Adipocyte (in vitro differentiated cells): ENCODE measurements around the gene ZNF93.
"Not testable (repeated sequence)": the region's sequence is repeated elsewhere in the genome, so short reads cannot be mapped to it uniquely, and the experiment has no call there.

Source experiments
- DNase-seq: peaks from one replicate; pipeline ENCODE4 v3.0.0-alpha.2; 2015; ENCODE audit warnings: low read depth
- H3K27me3 ChIP-seq: replicated peaks from 2 replicates; pipeline ENCODE4 v1.7.0; 2013; ENCODE audit warnings: mild to moderate bottlenecking, low read length, moderate library complexity; ENCODE audit not compliant: control insufficient read depth, insufficient read depth
- H3K36me3 ChIP-seq: 2 replicates; pipeline ENCODE4 v1.7.0; 2013; ENCODE audit warnings: low read length, mild to moderate bottlenecking, moderate library complexity; ENCODE audit not compliant: control insufficient read depth, insufficient read depth, severe bottlenecking
- H3K4me1 ChIP-seq: 2 replicates; pipeline ENCODE4 v1.7.0; 2013; ENCODE audit warnings: mild to moderate bottlenecking, low read length, moderate library complexity; ENCODE audit not compliant: control insufficient read depth, insufficient read depth
- H3K4me3 ChIP-seq: 2 replicates; pipeline ENCODE4 v1.7.0; 2013; ENCODE audit warnings: mild to moderate bottlenecking, low read length, moderate library complexity
- H3K9ac ChIP-seq: 2 replicates; pipeline ENCODE4 v1.7.0; 2013; ENCODE audit warnings: mild to moderate bottlenecking, low read length, moderate library complexity
- H3K9me3 ChIP-seq: 2 replicates; pipeline ENCODE4 v1.7.0; 2013; ENCODE audit warnings: mild to moderate bottlenecking, low read length, moderate library complexity; ENCODE audit not compliant: control insufficient read depth

The ZNF93 gene

GRCh38 chr19:19943848-19944582 lies 43.3 kb downstream of the ZNF93 start:
- Histone ChIP-seq H3K9me3 (peaks cover 70% of the 10 kb centered on the region), H3K9ac (no peak overlapping the region), H3K4me1 (no peaks in the 10 kb centered on the region), H3K4me3 (no peak overlapping the region), H3K36me3 (no peaks in the 10 kb centered on the region), H3K27me3 (no peaks in the 10 kb centered on the region)
- no peak for DNase-seq

GRCh38 chr19:19944583-19944880 lies 43.8 kb downstream of the ZNF93 start:
- no peak for DNase-seq
- Histone ChIP-seq H3K27me3 (no peaks in the 10 kb centered on the region), H3K4me1 (no peaks in the 10 kb centered on the region)

DNA sequence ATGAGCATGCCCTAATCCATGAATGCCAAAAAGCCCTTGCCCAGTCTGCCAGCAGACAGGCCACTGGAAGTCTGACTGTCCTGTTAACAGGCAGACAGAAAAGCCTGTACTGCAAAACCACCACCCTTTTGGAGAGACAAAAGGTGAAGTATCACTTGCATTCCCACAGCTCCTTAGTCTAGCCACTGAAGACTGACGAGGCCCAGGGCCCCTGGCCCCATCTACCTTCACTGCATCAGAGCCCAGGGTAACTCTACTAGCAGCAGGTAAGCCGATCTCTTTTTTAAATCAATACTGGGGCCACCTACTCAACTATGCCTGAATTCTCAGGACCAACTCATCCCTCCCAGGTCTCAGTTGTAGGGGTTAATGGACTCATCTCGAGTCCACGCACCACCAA lies 45.5 kb downstream of the ZNF93 start:
- no peaks in the 10 kb centered on the region for H3K4me1 ChIP-seq
- no peaks in the 10 kb centered on the region for H3K27me3 ChIP-seq
- H3K4me3 ChIP-seq = no peak overlapping the region
- H3K9me3 ChIP-seq = peaks cover 62% of the 10 kb centered on the region
- no peak for DNase-seq
- H3K36me3 ChIP-seq = no peaks in the 10 kb centered on the region
- H3K9ac ChIP-seq = no peak overlapping the region

More at GRCh38 chr19:19944583-19944880, 43.8 kb downstream of the ZNF93 start:
- H3K4me3 ChIP-seq = no peak overlapping the region
- no peaks in the 10 kb centered on the region for H3K36me3 ChIP-seq
- H3K9ac ChIP-seq = no peak overlapping the region
- peaks cover 65% of the 10 kb centered on the region for H3K9me3 ChIP-seq

GRCh38 chr19:19948800-19949199 lies 48.1 kb downstream of the ZNF93 start:
- Histone ChIP-seq H3K9me3 (peaks cover 46% of the 10 kb centered on the region), H3K9ac (no peak overlapping the region), H3K36me3 (no peaks in the 10 kb centered on the region), H3K27me3 (no peaks in the 10 kb centered on the region), H3K4me3 (no peak overlapping the region), H3K4me1 (no peaks in the 10 kb centered on the region)
- no peak for DNase-seq

DNA sequence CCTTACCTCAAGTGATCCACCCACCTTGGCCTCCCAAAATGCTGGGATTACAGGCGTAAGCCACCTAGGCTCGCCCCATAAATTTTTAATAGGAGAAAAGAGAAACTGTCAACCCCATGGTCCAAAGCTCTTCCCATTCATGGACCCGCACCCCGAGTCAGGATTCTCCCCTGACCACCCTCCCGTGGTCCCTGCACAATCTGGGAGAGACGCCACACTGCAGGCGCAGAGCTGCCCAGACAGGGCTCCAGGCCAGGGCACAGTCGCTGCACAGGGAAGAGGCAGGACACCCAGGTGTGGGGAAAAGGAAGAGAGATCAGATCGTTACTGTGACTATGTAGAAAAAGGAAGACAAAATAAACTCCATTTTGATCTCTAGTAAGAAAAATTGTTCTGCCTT lies 54.5 kb downstream of the ZNF93 start:
- Histone ChIP-seq H3K4me1 (no peaks in the 10 kb centered on the region), H3K36me3 (no peaks in the 10 kb centered on the region), H3K27me3 (no peaks in the 10 kb centered on the region), H3K9ac (no peak overlapping the region), H3K9me3 (peaks cover 10% of the 10 kb centered on the region), H3K4me3 (no peak overlapping the region)
- DNase-seq = no peak

DNA sequence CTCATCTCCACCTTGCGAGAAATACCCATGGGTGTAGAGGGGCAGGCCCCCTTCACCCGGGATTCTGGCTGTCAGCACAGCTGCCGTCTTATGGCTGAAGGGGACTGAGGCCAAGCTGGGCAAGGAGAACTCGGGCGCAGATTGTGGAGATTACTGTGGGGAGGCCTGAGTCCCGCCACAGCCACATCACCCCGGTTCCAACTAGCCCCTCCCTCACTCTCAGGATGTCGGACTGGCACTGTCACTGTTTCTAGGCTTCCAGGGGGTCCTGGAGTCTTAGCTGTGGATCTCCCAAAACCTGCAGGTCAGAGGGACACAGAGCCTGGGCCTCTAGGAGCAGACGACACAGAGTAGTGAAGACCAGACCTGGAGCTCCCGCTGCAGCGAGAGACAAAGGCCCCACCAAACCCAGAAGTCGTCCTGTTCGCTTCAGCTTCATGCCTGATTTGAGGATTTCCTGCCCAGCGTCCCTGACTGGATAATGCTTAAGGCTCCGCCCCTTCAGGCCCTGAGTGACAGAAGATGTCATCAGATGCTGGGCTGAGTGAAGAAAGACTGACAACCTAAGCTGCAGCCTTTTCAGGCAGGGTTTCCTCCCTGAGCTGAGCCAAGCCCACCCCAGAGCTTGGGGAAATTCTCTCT lies 55.8 kb downstream of the ZNF93 start:
- Histone ChIP-seq H3K36me3 (no peaks in the 10 kb centered on the region), H3K4me1 (no peaks in the 10 kb centered on the region), H3K9ac (no peak overlapping the region), H3K27me3 (no peaks in the 10 kb centered on the region), H3K9me3 (no peaks in the 10 kb centered on the region), H3K4me3 (no peak overlapping the region)
- peak; percentile 16 for DNase-seq

GRCh38 chr19:19957766-19958165 lies 57.0 kb downstream of the ZNF93 start:
- H3K4me3 ChIP-seq, H3K4me1 ChIP-seq, H3K9me3 ChIP-seq, H3K9ac ChIP-seq, H3K27me3 ChIP-seq, DNase-seq, H3K36me3 ChIP-seq: not testable (repeated sequence)

DNA sequence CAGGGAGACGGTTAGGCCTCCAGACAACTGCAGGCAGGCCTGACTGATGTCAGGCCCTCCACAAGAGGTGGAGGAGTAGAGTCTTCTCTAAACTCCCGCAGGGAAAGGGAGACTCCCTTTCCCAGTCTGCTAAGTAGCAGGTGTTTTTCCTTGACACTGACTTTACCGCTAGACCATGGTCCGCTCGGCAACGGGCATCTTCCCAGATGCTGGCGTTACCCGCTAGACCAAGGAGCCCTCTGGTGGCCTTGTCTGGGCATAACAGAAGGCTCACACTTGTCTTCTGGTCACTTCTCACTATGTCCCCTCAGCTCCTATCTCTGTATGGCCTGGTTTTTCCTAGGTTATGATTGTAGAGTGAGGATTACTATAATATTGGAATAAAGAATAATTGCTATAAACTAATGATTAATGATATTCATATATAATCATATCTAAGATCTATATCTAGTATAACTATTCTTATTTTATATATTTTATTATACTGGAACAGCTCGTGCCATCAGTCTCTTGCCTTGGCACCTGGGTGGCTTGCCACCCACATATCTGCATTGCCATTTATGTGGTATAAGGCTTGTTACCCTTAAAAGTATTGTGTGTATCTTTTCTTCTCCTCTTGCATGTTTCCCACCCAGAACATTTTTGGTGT lies 58.5 kb downstream of the ZNF93 start:
- peak; percentile 85 for DNase-seq
- not testable (repeated sequence) for H3K36me3 ChIP-seq, H3K27me3 ChIP-seq, H3K9ac ChIP-seq, H3K4me1 ChIP-seq, H3K4me3 ChIP-seq, H3K9me3 ChIP-seq

DNA sequence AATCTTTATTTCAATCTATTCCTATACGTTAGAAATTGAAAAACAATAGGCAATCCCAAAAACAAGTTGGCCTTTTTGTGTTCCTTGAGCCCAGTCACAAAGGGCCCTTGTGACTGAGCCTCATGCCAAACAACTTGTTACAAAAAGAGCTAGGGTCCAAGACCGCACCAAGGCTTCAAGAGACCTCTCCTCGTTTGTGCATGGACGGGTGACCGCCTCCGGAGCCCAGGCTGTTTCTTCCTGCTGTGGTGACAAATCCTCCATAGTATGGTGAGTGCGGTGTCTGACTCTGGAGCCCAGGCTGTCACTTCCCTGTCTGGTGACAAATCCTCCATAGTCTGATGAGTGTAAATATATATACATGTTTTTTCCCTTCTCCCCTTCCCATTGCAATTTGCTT lies 63.7 kb downstream of the ZNF93 start:
- Histone ChIP-seq H3K36me3 (no peaks in the 10 kb centered on the region), H3K4me1 (no peaks in the 10 kb centered on the region), H3K27me3 (no peaks in the 10 kb centered on the region), H3K9ac (no peak overlapping the region), H3K9me3 (peaks cover 43% of the 10 kb centered on the region), H3K4me3 (no peak overlapping the region)
- DNase-seq = no peak

- peaks cover 46% of the 10 kb centered on the region for H3K9me3 ChIP-seq
- H3K27me3 ChIP-seq, H3K4me1 ChIP-seq, H3K9ac ChIP-seq, DNase-seq, H3K36me3 ChIP-seq, H3K4me3 ChIP-seq: not testable (repeated sequence)
Measured at GRCh38 chr19:19966126-19966525, 65.4 kb downstream of the ZNF93 start.

GRCh38 chr19:19966862-19967261 lies 66.1 kb downstream of the ZNF93 start:
- peaks cover 49% of the 10 kb centered on the region for H3K9me3 ChIP-seq
- H3K4me1 ChIP-seq = no peaks in the 10 kb centered on the region
- no peak overlapping the region for H3K9ac ChIP-seq
- DNase-seq = no peak
- H3K4me3 ChIP-seq = no peak overlapping the region
- no peaks in the 10 kb centered on the region for H3K27me3 ChIP-seq
- no peaks in the 10 kb centered on the region for H3K36me3 ChIP-seq
